ENCODE data around the gene ZNF474. TPM values are rescaled to one million over a fixed set of nuclear protein-coding genes. Genes with fewer than 3 reads are reported as not detected.

Gene ZNF474
- total RNA-seq, 2 donors from 2014 or later = not detected

GRCh38 chr5:122107016-122107415, 22.3 kb upstream of the ZNF474 start:
- TF ChIP-seq POLR2A (IDR thresholded peaks at IDR 0.05) = no peak
- TF ChIP-seq, protein P1, sequence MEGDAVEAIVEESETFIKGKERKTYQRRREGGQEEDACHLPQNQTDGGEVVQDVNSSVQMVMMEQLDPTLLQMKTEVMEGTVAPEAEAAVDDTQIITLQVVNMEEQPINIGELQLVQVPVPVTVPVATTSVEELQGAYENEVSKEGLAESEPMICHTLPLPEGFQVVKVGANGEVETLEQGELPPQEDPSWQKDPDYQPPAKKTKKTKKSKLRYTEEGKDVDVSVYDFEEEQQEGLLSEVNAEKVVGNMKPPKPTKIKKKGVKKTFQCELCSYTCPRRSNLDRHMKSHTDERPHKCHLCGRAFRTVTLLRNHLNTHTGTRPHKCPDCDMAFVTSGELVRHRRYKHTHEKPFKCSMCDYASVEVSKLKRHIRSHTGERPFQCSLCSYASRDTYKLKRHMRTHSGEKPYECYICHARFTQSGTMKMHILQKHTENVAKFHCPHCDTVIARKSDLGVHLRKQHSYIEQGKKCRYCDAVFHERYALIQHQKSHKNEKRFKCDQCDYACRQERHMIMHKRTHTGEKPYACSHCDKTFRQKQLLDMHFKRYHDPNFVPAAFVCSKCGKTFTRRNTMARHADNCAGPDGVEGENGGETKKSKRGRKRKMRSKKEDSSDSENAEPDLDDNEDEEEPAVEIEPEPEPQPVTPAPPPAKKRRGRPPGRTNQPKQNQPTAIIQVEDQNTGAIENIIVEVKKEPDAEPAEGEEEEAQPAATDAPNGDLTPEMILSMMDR (IDR thresholded peaks at IDR 0.05) = no peak
- Histone ChIP-seq H3K27me3 (no peaks in the 10 kb centered on the region), H3K27ac (no peak overlapping the region), H3K36me3 (replicated peaks in 1 of 2; ENCODE audit: insufficient read depth in 1 of 2, low read depth in 2 of 2) (no peaks in the 10 kb centered on the region), H3K9me3 (no peaks in the 10 kb centered on the region), H3K4me3 (no peak overlapping the region), H3K4me1 (no peaks in the 10 kb centered on the region)
- DNase-seq = no peak
- ATAC-seq = no peak
- intact Hi-C loops (cut with DNase I) = no loop called here
- 78 to 80% methylated on average over 4 of the region's 4 CpGs for WGBS, 2 donors

- DNase-seq = no peak
- ATAC-seq = no peak
- TF ChIP-seq POLR2A (IDR thresholded peaks at IDR 0.05) = no peak
- TF ChIP-seq, protein P1 (IDR thresholded peaks at IDR 0.05) = no peak
- no peaks in the 10 kb centered on the region for H3K4me1 ChIP-seq
- H3K36me3 ChIP-seq (replicated peaks in 1 of 2; ENCODE audit: insufficient read depth in 1 of 2, low read depth in 2 of 2) = no peaks in the 10 kb centered on the region
- intact Hi-C loops (cut with DNase I) = no loop called here
- H3K27ac ChIP-seq = no peak overlapping the region
- no peaks in the 10 kb centered on the region for H3K9me3 ChIP-seq
- 21 to 28% methylated on average over 3 of the region's 3 CpGs for WGBS, 2 donors
- no peak overlapping the region for H3K4me3 ChIP-seq
- H3K27me3 ChIP-seq = no peaks in the 10 kb centered on the region
Measured at GRCh38 chr5:122110987-122111386, 18.4 kb upstream of the ZNF474 start.

GRCh38 chr5:122111460-122111859, 17.9 kb upstream of the ZNF474 start:
- Histone ChIP-seq H3K27me3 (no peaks in the 10 kb centered on the region), H3K9me3 (no peaks in the 10 kb centered on the region), H3K4me3 (no peak overlapping the region), H3K4me1 (no peaks in the 10 kb centered on the region), H3K36me3 (replicated peaks in 1 of 2; ENCODE audit: insufficient read depth in 1 of 2, low read depth in 2 of 2) (no peaks in the 10 kb centered on the region), H3K27ac (no peak overlapping the region)
- 64 to 68% methylated on average over 5 of the region's 5 CpGs for WGBS, 2 donors
- no peak for ATAC-seq
- DNase-seq = no peak
- intact Hi-C loops (cut with DNase I) = no loop called here
- TF ChIP-seq, protein P1 (IDR thresholded peaks at IDR 0.05) = no peak
- no peak for TF ChIP-seq POLR2A (IDR thresholded peaks at IDR 0.05)

- H3K27me3 ChIP-seq = no peaks in the 10 kb centered on the region
- TF ChIP-seq POLR2A (IDR thresholded peaks at IDR 0.05) = no peak
- TF ChIP-seq, protein P1 (IDR thresholded peaks at IDR 0.05) = no peak
- intact Hi-C loops (cut with DNase I) = no loop called here
- H3K36me3 ChIP-seq (replicated peaks in 1 of 2; ENCODE audit: insufficient read depth in 1 of 2, low read depth in 2 of 2) = no peaks in the 10 kb centered on the region
- DNase-seq (no peak), ATAC-seq (no peak)
- H3K9me3 ChIP-seq = no peaks in the 10 kb centered on the region
- H3K4me3 ChIP-seq = no peak overlapping the region
- WGBS, 2 donors = 36 to 39% methylated on average over 3 of the region's 3 CpGs
- no peaks in the 10 kb centered on the region for H3K4me1 ChIP-seq
- no peak overlapping the region for H3K27ac ChIP-seq
Measured at GRCh38 chr5:122112063-122112462, 17.3 kb upstream of the ZNF474 start.

DNA sequence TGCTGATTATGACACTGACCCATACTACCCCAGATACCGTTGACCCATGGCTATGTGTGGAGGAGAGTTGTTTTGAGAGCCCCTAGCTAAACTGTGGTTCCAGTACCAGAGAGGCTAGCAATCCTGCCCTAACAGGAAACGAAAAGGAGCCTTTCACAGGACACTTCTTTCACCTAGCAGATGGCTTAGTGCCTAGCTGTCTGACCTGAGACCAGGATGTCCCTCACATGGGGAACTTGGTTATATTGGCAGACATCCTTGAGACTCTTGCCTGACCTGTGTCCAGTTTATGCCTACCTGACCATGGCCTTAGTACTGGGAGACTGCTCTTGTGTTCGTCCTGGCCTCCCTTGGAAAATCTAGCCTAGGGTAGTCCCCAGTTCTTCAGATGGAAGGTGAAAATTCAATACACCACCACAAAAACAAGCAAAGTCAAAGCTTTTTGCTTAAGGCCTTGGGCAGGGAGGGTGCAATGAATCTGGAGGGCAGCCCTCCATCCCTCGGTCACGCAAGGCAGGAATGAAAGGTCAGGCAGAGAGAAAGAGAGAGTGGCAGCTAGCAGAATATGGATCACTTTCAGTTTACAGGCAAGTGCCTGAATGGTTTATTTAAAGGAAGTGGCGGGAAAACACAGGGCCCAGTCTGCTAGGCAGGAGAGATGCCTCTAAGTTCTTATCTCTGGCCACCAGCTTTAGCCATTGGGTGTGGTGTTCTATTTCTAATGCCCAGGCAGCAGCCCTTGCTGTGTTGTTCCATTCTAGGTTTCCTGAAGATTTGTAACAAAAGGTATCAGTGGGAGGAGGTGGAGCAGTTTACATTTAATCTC, 16.4 kb upstream of the ZNF474 start:
- 69 to 80% methylated on average over 5 to 6 of the region's 6 CpGs for WGBS, 2 donors
- Histone ChIP-seq H3K9me3 (no peaks in the 10 kb centered on the region), H3K36me3 (replicated peaks in 1 of 2; ENCODE audit: insufficient read depth in 1 of 2, low read depth in 2 of 2) (no peaks in the 10 kb centered on the region), H3K27ac (no peak overlapping the region), H3K4me1 (no peaks in the 10 kb centered on the region), H3K4me3 (no peak overlapping the region), H3K27me3 (no peaks in the 10 kb centered on the region)
- intact Hi-C loops (cut with DNase I) = no loop called here
- DNase-seq (no peak), ATAC-seq (no peak)
- TF ChIP-seq, protein P1 (IDR thresholded peaks at IDR 0.05) = no peak
- no peak for TF ChIP-seq POLR2A (IDR thresholded peaks at IDR 0.05)

All from body of pancreas (tissue), 4 donors.